Skeletal muscle tissue (tissue), 4 donors: ENCODE data around the gene MAGEF1. TPM values are rescaled to one million over a fixed set of nuclear protein-coding genes. Genes with fewer than 3 reads are reported as not detected.

Experiments used
- H3K27ac ChIP-seq: one replicate; pipeline ENCODE4 v1.7.0; 2013; ENCODE audit warnings: mild to moderate bottlenecking, low read depth, low read length, inconsistent platforms
- H3K27me3 ChIP-seq, 3 donors: one replicate each; pipeline ENCODE4 v1.7.0; 2013; ENCODE audit warnings: low read length in 3 of 3; ENCODE audit not compliant: control insufficient read depth in 3 of 3, insufficient read depth in 3 of 3
- H3K36me3 ChIP-seq, 3 donors: one replicate each; pipeline ENCODE4 v1.7.0; 2013; ENCODE audit warnings: low read length in 3 of 3; ENCODE audit not compliant: control insufficient read depth in 3 of 3, insufficient read depth in 3 of 3
- H3K4me1 ChIP-seq, 3 donors: one replicate each; pipeline ENCODE4 v1.7.0; 2013; ENCODE audit warnings: low read length in 3 of 3, mild to moderate bottlenecking in 3 of 3; ENCODE audit not compliant: control insufficient read depth in 3 of 3, insufficient read depth in 3 of 3
- H3K4me3 ChIP-seq, 3 donors: one replicate each; pipeline ENCODE4 v1.7.0; 2013; ENCODE audit warnings: low read length in 3 of 3
- H3K9ac ChIP-seq, 3 donors: one replicate each; pipeline ENCODE4 v1.7.0; 2013; ENCODE audit warnings: low read length in 3 of 3, mild to moderate bottlenecking in 3 of 3, moderate library complexity in 2 of 3, low read depth in 1 of 3
- H3K9me3 ChIP-seq, 3 donors: one replicate each; pipeline ENCODE4 v1.7.0; 2013; ENCODE audit warnings: low read length in 3 of 3; ENCODE audit not compliant: control insufficient read depth in 3 of 3
- total RNA-seq: library from RNA; depleted of rRNA; stranded (reverse); fragments of >200 nt; gene quantifications from one replicate; pipeline ENCODE4 v1.2.3, GENCODE V29; 2014
- donor health status: Osteomylitis.

MAGEF1 gene
- total RNA-seq, 1 donor from 2014 or later: 36.0 TPM

DNA sequence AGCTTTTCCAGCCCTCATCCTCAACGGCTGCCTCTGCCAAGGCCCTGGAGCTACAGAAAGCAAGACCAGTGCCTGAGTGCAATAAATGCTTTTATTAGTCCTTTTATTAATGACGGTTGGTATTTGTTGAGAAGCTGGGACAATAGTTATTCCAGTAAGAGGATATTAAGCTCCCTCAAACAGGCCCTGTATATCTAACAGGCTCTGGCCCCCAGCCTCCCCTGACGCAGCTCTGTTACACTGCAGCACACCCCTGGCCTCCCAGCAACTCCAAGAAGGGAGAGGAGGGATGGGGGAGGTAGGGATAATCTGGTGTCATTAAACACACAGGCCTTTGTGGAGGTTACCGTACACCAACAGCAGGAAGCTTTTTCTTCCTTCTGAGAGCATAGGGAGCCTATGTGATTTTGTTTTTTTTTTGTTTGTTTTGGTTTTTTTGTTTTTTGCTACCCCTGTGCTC is 30.8 kb upstream of the MAGEF1 start:
- H3K9me3 ChIP-seq: no peaks in the 10 kb centered on the region
- H3K27ac ChIP-seq: no peak overlapping the region
- H3K36me3 ChIP-seq: no peaks in the 10 kb centered on the region
- H3K4me3 ChIP-seq: no peak overlapping the region
- no peaks in the 10 kb centered on the region for H3K4me1 ChIP-seq
- peaks cover 0 to 4% (median 0%) of the 10 kb centered on the region in 3 donors for H3K27me3 ChIP-seq
- H3K9ac ChIP-seq: no peak overlapping the region

- Histone ChIP-seq H3K9me3 (no peaks in the 10 kb centered on the region), H3K36me3 (no peaks in the 10 kb centered on the region), H3K4me3 (no peak overlapping the region), H3K9ac (no peak overlapping the region), H3K27ac (no peak overlapping the region), H3K27me3 (peaks cover 0 to 4% (median 0%) of the 10 kb centered on the region in 3 donors), H3K4me1 (no peaks in the 10 kb centered on the region)
Measured at GRCh38 chr3:184741798-184742675, 30.2 kb upstream of the MAGEF1 start.

GRCh38 chr3:184741259-184741556 is 29.3 kb upstream of the MAGEF1 start:
- Histone ChIP-seq H3K9ac (no peak overlapping the region), H3K27ac (no peak overlapping the region), H3K27me3 (no peaks in the 10 kb centered on the region), H3K9me3 (no peaks in the 10 kb centered on the region), H3K4me3 (no peak overlapping the region), H3K4me1 (no peaks in the 10 kb centered on the region), H3K36me3 (no peaks in the 10 kb centered on the region)

DNA sequence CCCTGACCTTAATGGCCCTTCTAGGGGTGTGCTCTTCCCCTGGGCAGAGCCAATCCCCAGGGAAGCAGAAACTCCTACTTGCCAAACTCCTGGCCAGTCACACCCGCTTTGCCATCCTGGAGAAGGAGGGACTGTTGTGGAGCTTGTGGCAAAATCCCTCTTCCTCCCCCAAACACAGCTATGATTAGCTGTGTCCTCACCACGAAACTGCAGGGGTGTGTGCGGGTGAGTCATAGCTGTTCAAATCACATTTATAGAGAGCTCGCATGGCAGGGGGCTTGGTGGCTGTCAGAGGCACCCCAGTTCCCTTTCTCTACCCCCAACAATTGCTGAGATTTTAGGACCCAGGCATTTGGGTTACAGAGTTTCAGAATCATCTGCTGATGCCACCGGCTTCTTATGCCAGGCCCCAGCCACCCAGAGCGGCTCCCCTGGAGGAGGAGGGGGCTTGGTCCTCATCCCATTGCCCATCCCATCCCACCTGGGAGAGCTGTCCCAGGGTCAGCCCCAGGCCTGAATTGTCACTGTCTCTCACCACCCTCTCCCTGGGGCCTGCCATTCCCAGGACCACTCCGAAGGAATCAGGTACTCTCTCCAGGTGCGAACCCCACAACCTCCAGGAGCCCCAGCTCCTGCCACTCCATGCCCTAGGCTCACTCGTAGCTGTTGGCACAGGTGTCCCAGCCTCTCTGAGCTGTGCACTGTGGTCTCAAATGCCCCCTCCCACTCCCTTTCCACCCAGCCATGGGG is 28.8 kb upstream of the MAGEF1 start:
- no peak overlapping the region for H3K27ac ChIP-seq
- H3K4me1 ChIP-seq: no peaks in the 10 kb centered on the region
- no peaks in the 10 kb centered on the region for H3K36me3 ChIP-seq
- no peak overlapping the region for H3K9ac ChIP-seq
- H3K4me3 ChIP-seq: no peak overlapping the region
- no peaks in the 10 kb centered on the region for H3K27me3 ChIP-seq
- H3K9me3 ChIP-seq: no peaks in the 10 kb centered on the region

DNA sequence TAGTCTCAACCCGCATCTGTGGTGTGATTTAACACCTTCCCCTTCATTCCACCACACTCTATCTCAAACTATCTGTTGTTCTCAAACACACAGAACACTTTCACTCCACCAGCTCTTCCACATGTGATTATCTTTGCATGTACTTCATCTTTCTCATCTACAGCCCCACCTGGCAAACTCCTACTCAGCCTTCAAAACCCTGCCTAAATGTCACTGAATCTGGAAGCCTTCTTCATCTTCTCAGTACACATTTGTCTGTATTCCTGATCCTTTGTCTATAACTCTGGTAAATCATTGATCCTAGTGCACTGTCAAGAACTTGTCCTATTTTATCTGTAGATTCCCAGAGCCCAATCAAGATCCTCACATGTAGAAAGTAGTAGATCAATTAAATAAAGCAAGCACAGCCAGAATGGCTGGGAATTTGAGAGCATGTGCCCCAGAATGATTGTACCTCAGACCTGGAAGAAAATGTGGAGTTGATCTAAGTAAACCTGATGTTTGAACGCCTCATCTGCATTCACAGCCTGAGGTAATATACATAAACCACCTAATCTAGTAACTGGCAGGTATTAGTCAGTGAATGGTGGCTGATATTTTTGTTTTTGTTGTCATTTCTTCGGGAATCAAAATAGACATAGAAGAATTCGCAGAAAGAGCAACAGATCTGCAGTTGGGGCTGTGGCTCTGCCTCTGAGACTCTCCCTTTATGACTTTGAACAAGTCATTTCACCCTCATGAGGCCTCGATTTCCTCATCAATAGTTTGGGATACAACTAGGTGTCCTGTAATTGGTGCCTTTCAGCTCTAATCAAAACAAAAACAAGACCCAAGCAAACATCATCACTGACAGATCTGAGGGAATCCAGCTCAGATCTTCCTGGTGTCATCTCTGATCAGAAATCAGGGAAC is 28.0 kb upstream of the MAGEF1 start:
- H3K4me3 ChIP-seq: no peak overlapping the region
- no peaks in the 10 kb centered on the region for H3K9me3 ChIP-seq
- H3K9ac ChIP-seq: no peak overlapping the region
- no peaks in the 10 kb centered on the region for H3K4me1 ChIP-seq
- no peaks in the 10 kb centered on the region for H3K36me3 ChIP-seq
- H3K27me3 ChIP-seq: peaks cover 0 to 3% (median 0%) of the 10 kb centered on the region in 3 donors
- no peak overlapping the region for H3K27ac ChIP-seq

DNA sequence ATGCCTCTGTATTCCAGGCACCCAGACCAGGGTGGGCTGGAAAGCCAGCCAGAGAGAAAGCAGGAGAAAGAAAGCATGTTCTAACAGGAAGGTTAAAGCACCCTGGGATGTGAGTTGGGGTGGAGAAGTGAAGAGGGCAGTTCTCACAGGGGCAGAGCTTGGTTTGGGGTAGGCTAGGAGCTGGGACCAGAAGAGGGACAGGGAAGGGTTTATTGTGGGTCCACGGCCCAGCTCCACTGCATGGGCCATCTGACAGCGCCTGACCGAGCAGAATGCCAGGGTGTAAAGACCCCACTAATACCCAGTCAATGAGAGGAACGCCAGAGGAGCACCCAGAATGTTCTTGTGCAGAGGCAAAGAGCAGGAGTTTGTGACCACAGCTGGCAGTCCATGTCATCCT is 27.1 kb upstream of the MAGEF1 start:
- H3K27ac ChIP-seq: no peak overlapping the region
- no peaks in the 10 kb centered on the region for H3K9me3 ChIP-seq
- no peaks in the 10 kb centered on the region for H3K36me3 ChIP-seq
- peaks cover 0 to 3% (median 0%) of the 10 kb centered on the region in 3 donors for H3K27me3 ChIP-seq
- H3K9ac ChIP-seq: no peak overlapping the region
- H3K4me1 ChIP-seq: no peaks in the 10 kb centered on the region
- H3K4me3 ChIP-seq: no peak overlapping the region

DNA sequence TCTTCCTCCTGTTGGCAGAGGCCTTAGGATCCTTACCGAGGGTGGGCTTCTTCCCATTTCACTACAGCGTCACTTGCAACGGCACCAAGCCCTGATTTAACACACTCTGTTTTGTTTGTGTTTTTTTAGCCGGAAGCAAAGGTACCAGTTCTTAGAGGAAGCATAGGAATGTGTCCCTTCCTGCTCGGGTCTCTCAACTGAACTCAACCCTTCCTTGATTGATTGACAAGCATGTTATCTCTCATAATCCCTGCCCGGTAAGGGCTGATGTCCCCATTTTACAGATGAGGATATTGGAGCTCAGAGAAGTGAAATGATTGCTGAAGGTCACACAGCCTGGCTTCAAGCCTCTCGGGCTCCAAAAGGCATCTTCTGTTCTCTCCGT is 26.6 kb upstream of the MAGEF1 start:
- H3K4me1 ChIP-seq: no peaks in the 10 kb centered on the region
- H3K4me3 ChIP-seq: no peak overlapping the region
- H3K36me3 ChIP-seq: no peaks in the 10 kb centered on the region
- H3K9me3 ChIP-seq: no peaks in the 10 kb centered on the region
- no peak overlapping the region for H3K9ac ChIP-seq
- peaks cover 0 to 3% (median 0%) of the 10 kb centered on the region in 3 donors for H3K27me3 ChIP-seq
- H3K27ac ChIP-seq: no peak overlapping the region

GRCh38 chr3:184737641-184738505 is 26.0 kb upstream of the MAGEF1 start:
- H3K4me3 ChIP-seq: no peak overlapping the region
- no peak overlapping the region for H3K9ac ChIP-seq
- H3K9me3 ChIP-seq: no peaks in the 10 kb centered on the region
- H3K4me1 ChIP-seq: no peaks in the 10 kb centered on the region
- H3K27me3 ChIP-seq: peaks cover 0 to 3% (median 0%) of the 10 kb centered on the region in 3 donors
- no peaks in the 10 kb centered on the region for H3K36me3 ChIP-seq
- no peak overlapping the region for H3K27ac ChIP-seq

DNA sequence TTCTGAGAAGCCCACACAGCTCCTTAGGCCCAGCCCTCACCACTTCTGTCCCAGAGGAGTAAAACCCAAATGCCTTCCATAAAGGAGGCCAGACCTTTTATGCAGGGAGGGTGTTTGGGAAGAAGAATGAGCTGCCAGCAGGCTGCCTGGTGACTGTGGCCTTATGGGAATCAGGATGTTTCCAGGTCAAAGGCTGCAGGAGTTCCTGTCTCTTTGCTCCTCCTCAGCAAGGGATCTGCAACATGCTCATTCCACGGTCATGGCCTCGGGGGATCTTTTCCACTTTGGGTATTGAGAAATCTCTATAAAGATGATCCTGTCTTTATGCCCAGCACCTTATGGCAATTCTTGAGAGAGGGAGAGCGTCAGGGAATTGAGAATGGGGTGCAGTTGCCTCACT is 25.2 kb upstream of the MAGEF1 start:
- no peaks in the 10 kb centered on the region for H3K36me3 ChIP-seq
- H3K9ac ChIP-seq: no peak overlapping the region
- H3K4me3 ChIP-seq: no peak overlapping the region
- no peaks in the 10 kb centered on the region for H3K4me1 ChIP-seq
- no peaks in the 10 kb centered on the region for H3K9me3 ChIP-seq
- peaks cover 0 to 3% (median 0%) of the 10 kb centered on the region in 3 donors for H3K27me3 ChIP-seq
- no peak overlapping the region for H3K27ac ChIP-seq
